Measurements from ENCODE around the gene CAB39. TPM values are rescaled to one million over a fixed set of nuclear protein-coding genes. Genes with fewer than 3 reads are reported as not detected.

CAB39 gene
- total and polyA plus RNA-seq, 2 donors (not counting 3 experiments of a cell fraction or from before 2014, with no cell fraction given), result 25.7 to 53.7 TPM

- Histone ChIP-seq H3K9ac (replicated peaks; ENCODE audit: extremely low read depth, insufficient read depth, low read length) (no peak overlapping the region), H3K36me3 (ENCODE audit: control insufficient read depth in 2 of 2, extremely low read depth in 1 of 2, insufficient read depth in 2 of 2, low read length in 2 of 2) (peaks cover 0 to 3% of the 10 kb centered on the region in 2 experiments), H4K20me1 (replicated peaks; ENCODE audit: control insufficient read depth, extremely low read depth, insufficient read depth, low read length) (no peaks in the 10 kb centered on the region), H3K4me2 (ENCODE audit: insufficient read depth, low read length) (no peak overlapping the region), H3K27ac (ENCODE audit: insufficient read depth, low read depth, low read length) (no peak overlapping the region), H3K4me3 (replicated peaks in 1 of 3; ENCODE audit: insufficient read depth in 1 of 3, low read depth in 1 of 3, low read length in 3 of 3) (no peak overlapping the region), H3K4me1 (ENCODE audit: control insufficient read depth, extremely low read depth, insufficient read depth, low read length) (peaks cover 23% of the 10 kb centered on the region), H3K27me3 (ENCODE audit: control insufficient read depth in 2 of 2, insufficient read depth in 2 of 2, low read length in 2 of 2) (no peaks in the 10 kb centered on the region), H3K79me2 (ENCODE audit: control insufficient read depth, insufficient read depth, low read length) (peaks cover 19% of the 10 kb centered on the region), H3K9me1 (replicated peaks; ENCODE audit: control insufficient read depth, extremely low read depth, insufficient read depth, low read length) (no peaks in the 10 kb centered on the region), H3K9me3 (replicated peaks; ENCODE audit: control insufficient read depth, insufficient read depth, low read length) (no peaks in the 10 kb centered on the region), H2AFZ (ENCODE audit: low read depth, low read length) (no peak overlapping the region)
- CTCF ChIA-PET, result interaction anchor here (0.5 to 5.5 kb wide), 57 partner anchors 10 to 998 kb away, joined by 3 to 107 read pairs (median 5); partner anchors contain the start of gene CAB39
- FAIRE-seq, result peak; percentile 26
- POLR2A ChIA-PET, result no interaction called here
- peak; percentile 74 for DNase-seq (ENCODE audit: low read depth, low spot score)
- dilution Hi-C loops (cut with MboI; ENCODE audit: extremely low pct_ligation_motif_present, low sequenced_read_pairs), result no loop called here
- BruUV-seq (replicated peaks), result no TSS peak
- TF ChIP-seq POLR2AphosphoS5 (IDR thresholded peaks at IDR 0.05; ENCODE audit: insufficient read depth, low read depth, low read length) (no peak), CTCF (IDR thresholded peaks at IDR 0.05; ENCODE audit: extremely low read depth in 1 of 2, insufficient read depth in 1 of 2, low read depth in 1 of 2, low read length in 2 of 2) (peak; percentile 35 to 54)
- intact Hi-C loops (cut with micrococcal nuclease), result loop anchor here (1.0 kb wide), 3 partner anchors 87 to 791 kb away; partner anchors contain the start of gene CAB39
These were observed 86.2 kb downstream of the CAB39 start for GRCh38 chr2:230798769-230799399.

- dilution Hi-C loops (cut with MboI; ENCODE audit: extremely low pct_ligation_motif_present, low sequenced_read_pairs), result no loop called here
- POLR2A ChIA-PET, result no interaction called here
- intact Hi-C loops (cut with micrococcal nuclease), result no loop called here
- Histone ChIP-seq H3K27me3 (ENCODE audit: control insufficient read depth in 2 of 2, insufficient read depth in 2 of 2, low read length in 2 of 2) (no peaks in the 10 kb centered on the region), H3K9me1 (replicated peaks; ENCODE audit: control insufficient read depth, extremely low read depth, insufficient read depth, low read length) (no peaks in the 10 kb centered on the region), H3K4me2 (ENCODE audit: insufficient read depth, low read length) (no peak overlapping the region), H4K20me1 (replicated peaks; ENCODE audit: control insufficient read depth, extremely low read depth, insufficient read depth, low read length) (no peaks in the 10 kb centered on the region), H3K4me3 (replicated peaks in 1 of 3; ENCODE audit: insufficient read depth in 1 of 3, low read depth in 1 of 3, low read length in 3 of 3) (no peak overlapping the region), H3K79me2 (ENCODE audit: control insufficient read depth, insufficient read depth, low read length) (no peaks in the 10 kb centered on the region), H3K9me3 (replicated peaks; ENCODE audit: control insufficient read depth, insufficient read depth, low read length) (no peaks in the 10 kb centered on the region), H3K27ac (ENCODE audit: insufficient read depth, low read depth, low read length) (no peak overlapping the region), H3K9ac (replicated peaks; ENCODE audit: extremely low read depth, insufficient read depth, low read length) (no peak overlapping the region), H3K4me1 (ENCODE audit: control insufficient read depth, extremely low read depth, insufficient read depth, low read length) (no peaks in the 10 kb centered on the region), H2AFZ (ENCODE audit: low read depth, low read length) (no peak overlapping the region), H3K36me3 (ENCODE audit: control insufficient read depth in 2 of 2, extremely low read depth in 1 of 2, insufficient read depth in 2 of 2, low read length in 2 of 2) (peaks cover 0 to 3% of the 10 kb centered on the region in 2 experiments)
- DNase-seq (ENCODE audit: low read depth, low spot score), result no peak
- no peak for FAIRE-seq
- TF ChIP-seq CTCF (IDR thresholded peaks at IDR 0.05; ENCODE audit: extremely low read depth in 1 of 2, insufficient read depth in 1 of 2, low read depth in 1 of 2, low read length in 2 of 2), result no peak
- BruUV-seq (replicated peaks), result no TSS peak
- CTCF ChIA-PET, result interaction anchor here (0.8 kb wide), 1 partner anchor 9 kb away, joined by 3 read pairs; no protein-coding TSS in a partner anchor
These were observed 92.8 kb downstream of the CAB39 start for GRCh38 chr2:230805353-230806017.

All from endothelial cell of umbilical vein (primary cell).